AG04449 (cell line): ENCODE measurements around the gene GALNT18.

ENCODE experiments used
- CTCF ChIA-PET: fragments of 350-600 bp; formaldehyde crosslinking; extraction: SDS; loops from one replicate; lab custom pipeline; 2021; ENCODE audit warnings: antibody characterized with exemption; lab: Yijun Ruan, JAX
- POLR2A ChIA-PET: fragments of 400-600, 350-600 bp; formaldehyde crosslinking; extraction: SDS; loops from one replicate; lab custom pipeline; 2020; ENCODE audit warnings: antibody characterized with exemption, inconsistent platforms; lab: Yijun Ruan, JAX
- DNase-seq: peaks from one replicate; pipeline ENCODE4 v3.0.0-alpha.2; 2010; ENCODE audit warnings: low read depth, low spot score
- H3K4me3 ChIP-seq: 2 replicates; pipeline ENCODE4 v1.5.1; 2011; ENCODE audit warnings: low read depth, mild to moderate bottlenecking, control low read depth, low read length
- CTCF ChIP-seq: IDR thresholded peaks from one replicate; pipeline ENCODE4 v1.5.1; 2011; ENCODE audit warnings: mild to moderate bottlenecking, moderate library complexity, low read length, control low read depth, inconsistent platforms; ENCODE audit not compliant: insufficient read depth; ENCODE audit errors: missing control alignments

GALNT18 gene

GRCh38 chr11:11229647-11230046 is 392.2 kb downstream of the GALNT18 start:
- ChIA-PET CTCF (no interaction called here), POLR2A (no interaction called here)
- no peak overlapping the region for H3K4me3 ChIP-seq
- no peak for TF ChIP-seq CTCF
- DNase-seq = no peak

GRCh38 chr11:11227296-11228085 is 394.3 kb downstream of the GALNT18 start:
- POLR2A ChIA-PET = no interaction called here
- DNase-seq = no peak
- no peak overlapping the region for H3K4me3 ChIP-seq
- CTCF ChIA-PET = no interaction called here
- no peak for TF ChIP-seq CTCF
